GM10266 (cell line): ENCODE results near the gene DCAF12.

Source experiments
- DNase-seq: peaks from one replicate; pipeline ENCODE4 v3.0.0; 2012; ENCODE audit errors: extremely low spot score
- TF ChIP-seq, protein P1 (sequence below): IDR thresholded peaks from 2 replicates; pipeline ENCODE4 v1.5.1; 2012; ENCODE audit warnings: mild to moderate bottlenecking, low read depth; ENCODE audit not compliant: control insufficient read depth, insufficient read depth; ENCODE audit errors: missing control alignments

Gene DCAF12

DNA sequence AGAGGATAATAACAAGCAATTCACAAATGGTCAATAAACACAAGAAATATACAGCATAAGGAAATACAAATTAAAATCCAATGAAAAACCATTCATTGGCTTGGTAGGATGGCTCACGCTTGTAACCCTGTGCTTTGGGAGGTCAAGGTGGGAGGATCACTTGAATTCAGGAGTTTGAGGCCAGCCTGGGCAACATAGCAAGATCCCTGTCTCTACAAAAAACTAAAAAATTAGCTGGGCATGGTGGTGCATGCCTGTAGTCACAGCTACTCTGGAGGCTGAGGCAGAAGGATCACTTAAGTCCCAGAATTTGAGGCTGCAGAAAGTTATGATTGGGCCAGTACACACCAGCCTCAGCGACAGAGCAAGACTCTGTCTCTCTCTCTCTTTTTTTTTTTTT is 31.4 kb upstream of the DCAF12 start:
- no peak for DNase-seq

DNA sequence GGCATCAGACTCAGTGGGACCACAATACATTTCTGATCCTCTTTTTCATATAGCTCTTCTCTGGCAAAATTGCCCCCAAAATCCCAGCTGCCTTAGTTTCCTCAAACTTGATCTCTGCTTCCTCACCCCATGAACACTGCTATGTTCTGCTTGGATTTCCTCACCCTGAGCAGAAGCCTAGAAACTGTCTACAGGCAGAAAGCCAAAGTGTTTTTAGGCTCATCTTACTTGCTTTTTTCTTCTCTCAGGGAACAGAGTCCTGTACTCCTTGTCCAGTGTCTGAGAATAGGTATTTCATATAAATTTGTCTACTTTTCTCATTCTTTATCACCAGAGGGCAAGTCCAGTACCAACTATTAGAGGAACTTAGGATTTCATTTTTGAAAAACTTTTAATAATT is 30.8 kb upstream of the DCAF12 start:
- no peak for DNase-seq
- TF ChIP-seq, protein P1, sequence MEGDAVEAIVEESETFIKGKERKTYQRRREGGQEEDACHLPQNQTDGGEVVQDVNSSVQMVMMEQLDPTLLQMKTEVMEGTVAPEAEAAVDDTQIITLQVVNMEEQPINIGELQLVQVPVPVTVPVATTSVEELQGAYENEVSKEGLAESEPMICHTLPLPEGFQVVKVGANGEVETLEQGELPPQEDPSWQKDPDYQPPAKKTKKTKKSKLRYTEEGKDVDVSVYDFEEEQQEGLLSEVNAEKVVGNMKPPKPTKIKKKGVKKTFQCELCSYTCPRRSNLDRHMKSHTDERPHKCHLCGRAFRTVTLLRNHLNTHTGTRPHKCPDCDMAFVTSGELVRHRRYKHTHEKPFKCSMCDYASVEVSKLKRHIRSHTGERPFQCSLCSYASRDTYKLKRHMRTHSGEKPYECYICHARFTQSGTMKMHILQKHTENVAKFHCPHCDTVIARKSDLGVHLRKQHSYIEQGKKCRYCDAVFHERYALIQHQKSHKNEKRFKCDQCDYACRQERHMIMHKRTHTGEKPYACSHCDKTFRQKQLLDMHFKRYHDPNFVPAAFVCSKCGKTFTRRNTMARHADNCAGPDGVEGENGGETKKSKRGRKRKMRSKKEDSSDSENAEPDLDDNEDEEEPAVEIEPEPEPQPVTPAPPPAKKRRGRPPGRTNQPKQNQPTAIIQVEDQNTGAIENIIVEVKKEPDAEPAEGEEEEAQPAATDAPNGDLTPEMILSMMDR = no peak

More for the DNA sequence above, 31.4 kb upstream of the DCAF12 start:
- TF ChIP-seq, protein P1 = no peak

DNA sequence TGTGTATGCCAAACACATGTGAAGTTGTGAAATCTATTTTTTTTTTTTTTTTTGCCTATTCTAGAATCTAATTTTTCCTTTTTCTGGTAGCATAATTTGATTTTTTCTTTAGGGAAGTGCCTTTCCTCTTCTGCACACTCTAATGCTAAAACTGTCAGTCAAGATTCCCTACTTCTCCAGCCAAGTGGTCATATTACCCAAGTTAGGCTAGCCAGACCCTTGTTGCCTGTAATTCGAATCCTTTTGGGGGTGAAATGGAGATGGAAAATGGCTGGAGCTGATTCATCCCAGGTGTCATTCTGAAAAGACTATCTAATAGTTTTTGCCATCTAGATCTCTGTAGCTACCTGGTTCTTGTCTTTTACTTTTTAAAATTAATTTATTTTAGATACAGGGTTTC is 27.6 kb upstream of the DCAF12 start:
- TF ChIP-seq, protein P1 = no peak
- no peak for DNase-seq

DNA sequence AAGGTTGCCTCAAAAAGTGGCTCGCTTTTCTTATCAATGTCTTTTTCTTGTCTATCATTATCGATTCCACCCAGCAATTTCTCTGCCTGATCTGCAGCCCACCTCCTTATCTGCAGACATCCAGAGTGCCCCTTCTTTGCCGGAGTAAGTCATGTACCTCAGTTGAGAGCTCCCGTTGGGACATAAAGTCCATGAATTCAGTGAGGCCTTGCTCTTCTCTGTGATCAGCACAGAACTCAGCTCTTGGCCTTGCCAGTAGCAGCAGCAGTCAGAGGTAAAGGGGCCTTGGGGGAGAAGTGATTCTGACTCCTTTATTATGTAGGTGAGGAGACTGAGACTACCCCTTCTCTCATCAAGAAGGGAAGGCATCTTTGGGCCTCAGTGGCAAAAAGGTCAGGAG is 24.9 kb upstream of the DCAF12 start:
- TF ChIP-seq, protein P1 = no peak
- DNase-seq = no peak

DNA sequence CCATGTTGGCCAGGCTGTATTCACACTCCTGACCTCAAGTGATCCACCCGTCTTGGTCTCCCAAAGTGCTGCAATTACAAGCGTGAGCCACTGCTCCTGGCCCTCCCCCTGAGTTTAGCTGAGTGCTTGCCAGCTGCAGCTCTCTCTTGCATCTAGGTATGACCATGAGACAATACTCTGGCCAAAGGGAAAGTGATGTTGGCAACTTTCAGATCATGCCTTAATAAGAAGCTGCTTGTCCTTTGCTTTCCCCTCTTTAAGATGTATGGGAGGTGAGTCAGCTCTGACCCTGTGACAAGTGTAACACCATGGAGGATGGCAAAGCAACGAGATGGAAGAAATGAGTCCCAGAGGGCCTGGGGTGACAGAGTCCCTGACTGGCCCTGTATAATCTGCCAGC is 18.7 kb upstream of the DCAF12 start:
- TF ChIP-seq, protein P1 = no peak
- DNase-seq = no peak

DNA sequence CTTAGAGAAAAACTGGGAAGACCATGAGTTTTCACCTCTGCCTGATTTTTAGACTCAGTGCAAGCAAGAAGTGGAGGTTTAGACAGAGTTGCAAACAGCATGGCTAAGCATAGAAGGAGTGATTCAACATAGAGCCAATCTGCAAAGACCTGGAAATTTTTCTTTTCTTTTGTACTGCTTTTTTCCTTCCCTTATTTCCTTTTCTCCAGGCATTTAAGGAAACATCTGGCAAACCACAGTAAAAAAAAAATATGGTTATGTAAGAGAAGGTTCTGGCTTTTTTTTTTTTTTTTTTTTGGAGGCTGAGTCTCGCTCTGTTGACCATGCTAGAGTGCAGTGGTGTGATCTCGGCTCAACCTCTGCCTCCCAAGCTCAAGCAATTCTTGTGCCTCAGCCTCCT is 16.6 kb upstream of the DCAF12 start:
- DNase-seq = no peak
- TF ChIP-seq, protein P1 = no peak

DNA sequence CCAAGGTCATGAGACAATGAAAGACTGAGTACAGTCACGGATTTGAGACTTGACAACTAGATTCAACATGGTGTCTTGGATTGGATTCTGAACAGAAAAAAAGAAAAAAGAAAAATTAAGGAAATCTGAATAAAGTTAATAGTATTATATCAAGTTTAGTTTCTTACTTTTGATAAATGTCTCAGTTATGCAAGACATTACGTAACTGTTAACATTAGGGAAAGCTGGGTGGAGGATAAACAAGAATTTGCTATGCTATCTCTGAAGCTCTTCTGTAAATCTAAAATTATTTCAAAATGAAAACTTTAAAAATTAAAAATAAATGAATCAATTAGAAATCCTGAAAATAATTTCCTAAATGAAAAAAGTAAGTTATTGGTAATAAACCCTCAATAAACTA is 14.4 kb upstream of the DCAF12 start:
- no peak for DNase-seq
- TF ChIP-seq, protein P1 = no peak
